DOHH2 (cell line): ENCODE results near the gene ABCF2.

Experiments used
- CTCF ChIP-seq: fragments of 200-600 bp; sonication (generic); IDR thresholded peaks from one replicate; pipeline ENCODE4 v1.5.1; 2014; ENCODE audit warnings: antibody characterized with exemption, mild to moderate bottlenecking, low read depth, low read length; ENCODE audit not compliant: poor library complexity, severe bottlenecking
- EZH2phosphoT487 ChIP-seq: fragments of 200-600 bp; sonication (generic); IDR thresholded peaks from 2 replicates; pipeline ENCODE4 v1.6.1; 2017; ENCODE audit warnings: borderline replicate concordance, mild to moderate bottlenecking, antibody characterized with exemption, low read length, moderate library complexity, mixed read lengths

GRCh38 chr7:151274936-151275812 lies 48.2 kb upstream of the ABCF2 start:
- TF ChIP-seq CTCF (no peak), EZH2phosphoT487 (no peak)
